Thyroid gland (tissue), 4 donors: ENCODE measurements around the gene ACACA. TPM values are rescaled to one million over a fixed set of nuclear protein-coding genes. Genes with fewer than 3 reads are reported as not detected.

Source experiments
- DNase-seq, 2 donors: peaks; one replicate each; pipeline ENCODE4 v3.0.0-alpha.2; 2019
- H3K27ac ChIP-seq, 3 donors: fragments of 200-600 bp; sonication (generic); 1 replicate in 2 of 3; 2 replicates in 1 of 3; pipeline ENCODE4 v1.5.1; 2016 to 2019; ENCODE audit warnings: mild to moderate bottlenecking in 1 of 3, moderate library complexity in 1 of 3
- H3K27me3 ChIP-seq: fragments of 200-600 bp; sonication (generic); one replicate; pipeline ENCODE4 v1.5.1; 2019
- H3K36me3 ChIP-seq, 2 donors: fragments of 200-600 bp; sonication (generic); one replicate each; pipeline ENCODE4 v1.5.1; 2016 to 2019
- H3K4me1 ChIP-seq, 2 donors: fragments of 200-600 bp; sonication (generic); one replicate each; pipeline ENCODE4 v1.5.1; 2017 to 2019
- H3K4me3 ChIP-seq, 3 donors: fragments of 200-600 bp; sonication (generic); replicated peaks in 1 of 3; 1 replicate in 2 of 3; 2 replicates in 1 of 3; pipeline ENCODE4 v1.5.1; 2016; ENCODE audit warnings: mild to moderate bottlenecking in 1 of 3
- H3K9me3 ChIP-seq: fragments of 200-600 bp; sonication (generic); one replicate; pipeline ENCODE4 v1.5.1; 2017
- CTCF ChIP-seq, 6 experiments: fragments of 200-600 bp in 3 of 6; fragments of 450-650 bp in 3 of 6; sonication (generic) in 3 of 6; IDR thresholded peaks; one replicate each; pipeline ENCODE4 v1.5.1; 2016 to 2019; ENCODE audit warnings: antibody characterized with exemption in 6 of 6, mild to moderate bottlenecking in 2 of 6, inconsistent platforms in 1 of 6, moderate library complexity in 1 of 6
- POLR2A ChIP-seq, 2 donors: fragments of 450-650 bp; IDR thresholded peaks; one replicate each; pipeline ENCODE4 v1.6.1; 2017; ENCODE audit warnings: antibody characterized with exemption in 2 of 2, mild to moderate bottlenecking in 2 of 2, moderate library complexity in 1 of 2
- WGBS, 2 donors: methylation state at CpG; one replicate each; pipeline ENCODE4 v1.1.5; 2017; 5-methylcytosine and 5-hydroxymethylcytosine counted together
- intact Hi-C: fragments of 100-400 bp; cut with DNase I; formaldehyde crosslinking; loops from one replicate; pipeline ENCODE4 v1.15.1; 2023
- total RNA-seq, 4 donors: library from RNA; depleted of rRNA; stranded (reverse); fragments of >200 nt; gene quantifications; one replicate each; pipeline ENCODE4 v1.2.3, GENCODE V29; 2016

ACACA gene
- total RNA-seq, 4 donors from 2014 or later, result 27.2 to 55.7 (median 38.4) TPM

GRCh38 chr17:37386462-37386861 is 20.2 kb downstream of the ACACA start:
- intact Hi-C loops, result no loop called here
- Histone ChIP-seq H3K9me3 (no peaks in the 10 kb centered on the region), H3K4me1 (peaks cover 0 to 7% of the 10 kb centered on the region in 2 donors), H3K4me3 (no peak overlapping the region), H3K27ac (no peak overlapping the region), H3K36me3 (no peaks in the 10 kb centered on the region), H3K27me3 (no peaks in the 10 kb centered on the region)
- no peak for TF ChIP-seq POLR2A (IDR thresholded peaks at IDR 0.05)
- TF ChIP-seq CTCF (IDR thresholded peaks at IDR 0.05), result no peak
- WGBS, 2 donors, result 91 to 96% methylated on average over 5 of the region's 5 CpGs
- no peak for DNase-seq

GRCh38 chr17:37385474-37385990 is 21.1 kb downstream of the ACACA start:
- DNase-seq, result no peak
- Histone ChIP-seq H3K4me1 (peaks cover 0 to 6% of the 10 kb centered on the region in 2 donors), H3K9me3 (no peaks in the 10 kb centered on the region), H3K27ac (no peak overlapping the region), H3K27me3 (no peaks in the 10 kb centered on the region), H3K36me3 (no peaks in the 10 kb centered on the region), H3K4me3 (no peak overlapping the region)
- intact Hi-C loops, result no loop called here
- TF ChIP-seq CTCF (IDR thresholded peaks at IDR 0.05), result no peak
- no peak for TF ChIP-seq POLR2A (IDR thresholded peaks at IDR 0.05)

- WGBS, 2 donors, result 83 to 86% methylated on average over 3 of the region's 3 CpGs
- TF ChIP-seq POLR2A (IDR thresholded peaks at IDR 0.05), result no peak
- TF ChIP-seq CTCF (IDR thresholded peaks at IDR 0.05), result no peak
- Histone ChIP-seq H3K9me3 (no peaks in the 10 kb centered on the region), H3K36me3 (no peaks in the 10 kb centered on the region), H3K27ac (no peak overlapping the region), H3K27me3 (no peaks in the 10 kb centered on the region), H3K4me3 (no peak overlapping the region), H3K4me1 (peaks cover 0 to 6% of the 10 kb centered on the region in 2 donors)
- intact Hi-C loops, result no loop called here
- no peak for DNase-seq
Observed at GRCh38 chr17:37384560-37385149, 22.0 kb downstream of the ACACA start.

GRCh38 chr17:37382056-37382455 is 24.6 kb downstream of the ACACA start:
- no peak for DNase-seq
- no peak overlapping the region for H3K27ac ChIP-seq
- TF ChIP-seq CTCF (IDR thresholded peaks at IDR 0.05) (no peak), POLR2A (IDR thresholded peaks at IDR 0.05) (no peak)
- no peaks in the 10 kb centered on the region for H3K27me3 ChIP-seq
- no peaks in the 10 kb centered on the region for H3K9me3 ChIP-seq
- intact Hi-C loops, result no loop called here
- H3K4me3 ChIP-seq, result no peak overlapping the region
- 85 to 89% methylated on average over 1 of the region's 1 CpG for WGBS, 2 donors
- no peaks in the 10 kb centered on the region for H3K4me1 ChIP-seq
- no peaks in the 10 kb centered on the region for H3K36me3 ChIP-seq

- intact Hi-C loops, result no loop called here
- TF ChIP-seq CTCF (IDR thresholded peaks at IDR 0.05), result no peak
- no peak for TF ChIP-seq POLR2A (IDR thresholded peaks at IDR 0.05)
- no peaks in the 10 kb centered on the region for H3K27me3 ChIP-seq
- H3K9me3 ChIP-seq, result no peaks in the 10 kb centered on the region
- DNase-seq, result no peak
- no peak within 1 kb of the TSS for H3K27ac ChIP-seq
- 95% methylated on average over 7 of the region's 7 CpGs for WGBS, 2 donors
- H3K36me3 ChIP-seq, result no peaks in the 10 kb centered on the region
- H3K4me1 ChIP-seq, result no peaks in the 10 kb centered on the region
- H3K4me3 ChIP-seq, result no peak within 1 kb of the TSS
Observed at GRCh38 chr17:37375706-37376105, 30.9 kb downstream of the ACACA start, which contains the start of gene C17orf78. C17orf78 (plus strand) TSS chr17:37375985; CDS start chr17:37376093, 108 bp downstream.
